DOHH2 (cell line): Measurements from ENCODE around the gene PARG.
"Not testable (repeated sequence)": the region's sequence is repeated elsewhere in the genome, so short reads cannot be mapped to it uniquely, and the experiment has no call there.

Experiments
- H3F3A ChIP-seq: fragments of 200-600 bp; sonication (generic), shearing (Covaris generic); 2 replicates; pipeline ENCODE4 v1.6.0; 2016; ENCODE audit warnings: antibody characterized with exemption, mild to moderate bottlenecking; ENCODE audit not compliant: control insufficient read depth, insufficient read depth
- H3K27ac ChIP-seq: fragments of 200-600 bp; sonication (generic); 2 replicates; pipeline ENCODE4 v1.5.1; 2014; ENCODE audit warnings: low read depth, mild to moderate bottlenecking, low read length, moderate library complexity
- H3K27me3 ChIP-seq: fragments of 200-600 bp; sonication (generic); 2 replicates; pipeline ENCODE4 v1.6.1; 2014; ENCODE audit warnings: mild to moderate bottlenecking, low read length, mixed read lengths; ENCODE audit not compliant: control insufficient read depth
- H3K36me3 ChIP-seq: fragments of 200-600 bp; sonication (generic); 2 replicates; pipeline ENCODE4 v1.6.1; 2014; ENCODE audit warnings: mild to moderate bottlenecking, low read length, moderate library complexity, mixed read lengths; ENCODE audit not compliant: control insufficient read depth
- H3K4me1 ChIP-seq: fragments of 200-600 bp; sonication (generic); 2 replicates; pipeline ENCODE4 v1.6.1; 2014; ENCODE audit warnings: mild to moderate bottlenecking, low read length, mixed read lengths; ENCODE audit not compliant: control insufficient read depth
- H3K4me2 ChIP-seq: fragments of 200-600 bp; sonication (generic); 2 replicates; pipeline ENCODE4 v1.6.0; 2014; ENCODE audit warnings: mild to moderate bottlenecking, low read length, moderate library complexity
- H3K4me3 ChIP-seq: fragments of 200-600 bp; sonication (generic); 2 replicates; pipeline ENCODE4 v1.5.1; 2014; ENCODE audit warnings: mild to moderate bottlenecking, low read length, mixed read lengths
- H3K79me2 ChIP-seq: fragments of 200-600 bp; sonication (generic); 2 replicates; pipeline ENCODE4 v1.6.1; 2014; ENCODE audit warnings: mild to moderate bottlenecking, low read length, mixed read lengths; ENCODE audit not compliant: control insufficient read depth
- H3K9me2 ChIP-seq: fragments of 200-600 bp; sonication (generic); replicated peaks from 2 replicates; pipeline ENCODE4 v1.6.1; 2014; ENCODE audit warnings: mild to moderate bottlenecking, low read length, mixed read lengths; ENCODE audit not compliant: control insufficient read depth
- H3K9me3 ChIP-seq: fragments of 200-600 bp; sonication (generic); 2 replicates; pipeline ENCODE4 v1.6.1; 2014; ENCODE audit warnings: antibody characterized with exemption, low read length, mixed read lengths; ENCODE audit not compliant: control insufficient read depth, insufficient read depth
- H4K20me1 ChIP-seq: fragments of 200-600 bp; sonication (generic); 2 replicates; pipeline ENCODE4 v1.6.0; 2014; ENCODE audit warnings: low read depth, mild to moderate bottlenecking, antibody characterized with exemption, low read length, moderate library complexity; ENCODE audit not compliant: control insufficient read depth, insufficient read depth

Gene PARG

GRCh38 chr10:49923572-49923971, 18.3 kb downstream of the PARG start:
- not testable (repeated sequence) for H3F3A ChIP-seq, H3K9me3 ChIP-seq, H3K27me3 ChIP-seq, H3K79me2 ChIP-seq, H3K4me1 ChIP-seq, H3K4me3 ChIP-seq, H4K20me1 ChIP-seq, H3K4me2 ChIP-seq, H3K36me3 ChIP-seq, H3K27ac ChIP-seq, H3K9me2 ChIP-seq

- H3K4me1 ChIP-seq, H3K4me2 ChIP-seq, H3K27me3 ChIP-seq, H3K4me3 ChIP-seq, H3K9me3 ChIP-seq, H3K79me2 ChIP-seq, H3K9me2 ChIP-seq, H3K27ac ChIP-seq, H4K20me1 ChIP-seq, H3K36me3 ChIP-seq, H3F3A ChIP-seq: not testable (repeated sequence)
Measured at GRCh38 chr10:49922041-49922440, 19.8 kb downstream of the PARG start.

GRCh38 chr10:49917927-49918326, 23.9 kb downstream of the PARG start:
- H3K4me1 ChIP-seq, H3K79me2 ChIP-seq, H3K27me3 ChIP-seq, H3K4me3 ChIP-seq, H3K9me2 ChIP-seq, H3K27ac ChIP-seq, H3F3A ChIP-seq, H3K4me2 ChIP-seq, H3K9me3 ChIP-seq, H4K20me1 ChIP-seq: not testable (repeated sequence)
- H3K36me3 ChIP-seq: peaks cover 12% of the 10 kb centered on the region

GRCh38 chr10:49916451-49916850, 25.4 kb downstream of the PARG start:
- not testable (repeated sequence) for H3K27me3 ChIP-seq, H3F3A ChIP-seq, H3K27ac ChIP-seq, H3K4me1 ChIP-seq, H4K20me1 ChIP-seq, H3K4me3 ChIP-seq, H3K9me3 ChIP-seq, H3K36me3 ChIP-seq, H3K9me2 ChIP-seq, H3K79me2 ChIP-seq, H3K4me2 ChIP-seq

GRCh38 chr10:49910295-49910694, 31.5 kb downstream of the PARG start:
- not testable (repeated sequence) for H3K4me3 ChIP-seq, H3K4me2 ChIP-seq, H3F3A ChIP-seq, H3K9me2 ChIP-seq, H3K79me2 ChIP-seq, H3K9me3 ChIP-seq, H3K36me3 ChIP-seq, H3K27me3 ChIP-seq, H3K27ac ChIP-seq, H3K4me1 ChIP-seq, H4K20me1 ChIP-seq

GRCh38 chr10:49908290-49909080, 33.3 kb downstream of the PARG start:
- not testable (repeated sequence) for H3K36me3 ChIP-seq, H3K79me2 ChIP-seq, H3F3A ChIP-seq, H3K27ac ChIP-seq, H3K4me1 ChIP-seq, H3K9me3 ChIP-seq, H3K9me2 ChIP-seq, H4K20me1 ChIP-seq, H3K27me3 ChIP-seq, H3K4me2 ChIP-seq, H3K4me3 ChIP-seq

- H3K27ac ChIP-seq, H3F3A ChIP-seq, H3K9me3 ChIP-seq, H3K36me3 ChIP-seq, H3K4me1 ChIP-seq, H4K20me1 ChIP-seq, H3K27me3 ChIP-seq, H3K9me2 ChIP-seq, H3K79me2 ChIP-seq, H3K4me2 ChIP-seq, H3K4me3 ChIP-seq: not testable (repeated sequence)
Measured at GRCh38 chr10:49903829-49904228, 38.0 kb downstream of the PARG start.

GRCh38 chr10:49900406-49900805, 41.4 kb downstream of the PARG start:
- H3K4me3 ChIP-seq, H3K36me3 ChIP-seq, H3K79me2 ChIP-seq, H3K27me3 ChIP-seq, H3K4me1 ChIP-seq, H3F3A ChIP-seq, H3K9me3 ChIP-seq, H4K20me1 ChIP-seq, H3K4me2 ChIP-seq, H3K9me2 ChIP-seq, H3K27ac ChIP-seq: not testable (repeated sequence)
